H1 (cell line): Measurements from ENCODE around the gene PSMC5. TPM values are rescaled to one million over a fixed set of nuclear protein-coding genes. Genes with fewer than 3 reads are reported as not detected.

Source experiments
- CTCF ChIA-PET: fragments of 300-600 bp; sonication (Branson Sonifier 250); formaldehyde crosslinking; loops from one replicate; lab custom pipeline; 2021; ENCODE audit not compliant: partially characterized antibody; lab: Charles Lee
- POLR2A ChIA-PET: fragments of 300-600 bp; sonication (Branson Sonifier 250); formaldehyde crosslinking; loops from one replicate; lab custom pipeline; 2021; ENCODE audit warnings: inconsistent platforms; ENCODE audit not compliant: partially characterized antibody; lab: Charles Lee
- DNase-seq, 2 experiments: peaks; one replicate each; pipeline versions ENCODE4 v3.0.0 to v3.0.0-alpha.2; 2010 to 2022; ENCODE audit warnings: low spot score in 2 of 2, low read depth in 1 of 2, mixed read lengths in 1 of 2
- FAIRE-seq: peaks from 2 replicates; lab custom pipeline; 2011; peaks lifted over from hg19 to GRCh38; lab: Jason Lieb, UNC
- H2AFZ ChIP-seq: 2 replicates; pipeline ENCODE4 v1.8.1; 2012; ENCODE audit warnings: low read length, inconsistent platforms
- H2AK5ac ChIP-seq: 2 replicates; pipeline ENCODE4 v1.6.1; 2013; ENCODE audit warnings: low read depth, low read length
- H2BK120ac ChIP-seq: replicated peaks from 2 replicates; pipeline ENCODE3; 2013; ENCODE audit warnings: low read depth, low read length, inconsistent platforms
- H2BK12ac ChIP-seq: 2 replicates; pipeline ENCODE4 v1.6.1; 2013; ENCODE audit warnings: low read depth, low read length
- H2BK15ac ChIP-seq: 2 replicates; pipeline ENCODE4 v1.6.1; 2013; ENCODE audit warnings: low read length
- H2BK20ac ChIP-seq: 2 replicates; pipeline ENCODE4 v1.6.1; 2013; ENCODE audit warnings: low read length
- H2BK5ac ChIP-seq: 2 replicates; pipeline ENCODE4 v1.6.1; 2013; ENCODE audit warnings: low read depth, low read length
- H3K14ac ChIP-seq: 2 replicates; pipeline ENCODE4 v1.6.1; 2013; ENCODE audit warnings: inconsistent platforms; ENCODE audit not compliant: insufficient read length
- H3K18ac ChIP-seq: 2 replicates; pipeline ENCODE4 v1.6.1; 2013; ENCODE audit warnings: low read length; ENCODE audit errors: extremely low read depth
- H3K23ac ChIP-seq: 2 replicates; pipeline ENCODE4 v1.6.1; 2013; ENCODE audit warnings: inconsistent platforms; ENCODE audit not compliant: insufficient read length
- H3K23me2 ChIP-seq: 2 replicates; pipeline ENCODE4 v1.6.1; 2013; ENCODE audit warnings: low read depth, low read length
- H3K27ac ChIP-seq: 2 replicates; pipeline ENCODE4 v1.6.1; 2011; ENCODE audit warnings: low read depth, low read length, inconsistent platforms
- H3K27me3 ChIP-seq, 4 experiments: replicated peaks in 1 of 4; 1 replicate in 1 of 4; 2 replicates in 3 of 4; pipeline versions ENCODE4 v1.6.1 to v1.8.1; 2011 to 2013; ENCODE audit warnings: low read length in 3 of 4, mild to moderate bottlenecking in 3 of 4, inconsistent platforms in 2 of 4, mixed read lengths in 2 of 4, moderate library complexity in 1 of 4; ENCODE audit not compliant: control insufficient read depth in 3 of 4, insufficient read depth in 3 of 4; ENCODE audit errors: extremely low read depth in 1 of 4
- H3K36me3 ChIP-seq, 4 experiments: 2 replicates each; pipeline versions ENCODE4 v1.6.1 to v1.8.1; 2011 to 2013; ENCODE audit warnings: mild to moderate bottlenecking in 4 of 4, low read length in 3 of 4, moderate library complexity in 2 of 4, control low read depth in 1 of 4, inconsistent platforms in 1 of 4; ENCODE audit not compliant: insufficient read depth in 4 of 4, control insufficient read depth in 2 of 4
- H3K4ac ChIP-seq: replicated peaks from 2 replicates; pipeline ENCODE3; 2013; ENCODE audit warnings: low read length, low read depth, mixed read lengths, inconsistent platforms; ENCODE audit not compliant: insufficient read length
- H3K4me1 ChIP-seq, 4 experiments: replicated peaks in 1 of 4; 1 replicate in 1 of 4; 2 replicates in 3 of 4; pipeline versions ENCODE4 v1.6.1 to v1.8.1; 2011 to 2013; ENCODE audit warnings: low read length in 3 of 4, inconsistent platforms in 2 of 4, mixed read lengths in 1 of 4; ENCODE audit not compliant: insufficient read depth in 4 of 4, control insufficient read depth in 3 of 4
- H3K4me2 ChIP-seq, 2 experiments: 2 replicates each; pipeline versions ENCODE4 v1.6.1 to v1.8.1; 2011 to 2013; ENCODE audit warnings: low read depth in 2 of 2, low read length in 2 of 2, control low read depth in 1 of 2, inconsistent platforms in 1 of 2, mild to moderate bottlenecking in 1 of 2; ENCODE audit not compliant: insufficient read depth in 1 of 2
- H3K4me3 ChIP-seq, 4 experiments: fragments of 200-600, 300-600 bp in 1 of 4; sonication (generic), shearing (Covaris generic), sonication (Bioruptor Twin) in 1 of 4; 2 replicates each; pipeline versions ENCODE4 v1.5.1 to v1.8.1; 2011 to 2016; ENCODE audit warnings: low read length in 4 of 4, low read depth in 3 of 4, control low read depth in 2 of 4, inconsistent platforms in 2 of 4, mild to moderate bottlenecking in 2 of 4, mixed read lengths in 1 of 4, moderate library complexity in 1 of 4; ENCODE audit not compliant: insufficient read depth in 2 of 4; ENCODE audit errors: extremely low read depth in 1 of 4
- H3K56ac ChIP-seq: replicated peaks from 2 replicates; pipeline ENCODE3; 2013; ENCODE audit warnings: low read depth, mild to moderate bottlenecking, mixed read lengths, low read length, inconsistent platforms; ENCODE audit not compliant: insufficient read length
- H3K79me1 ChIP-seq: 2 replicates; pipeline ENCODE4 v1.6.1; 2013; ENCODE audit warnings: low read depth, low read length, control low read depth
- H3K79me2 ChIP-seq, 2 experiments: 2 replicates each; pipeline versions ENCODE4 v1.6.1 to v1.8.1; 2012 to 2013; ENCODE audit warnings: low read length in 2 of 2, mild to moderate bottlenecking in 2 of 2, inconsistent platforms in 1 of 2; ENCODE audit not compliant: insufficient read depth in 2 of 2, control insufficient read depth in 1 of 2
- H3K9ac ChIP-seq, 4 experiments: replicated peaks in 1 of 4; 1 replicate in 1 of 4; 2 replicates in 3 of 4; pipeline versions ENCODE4 v1.6.1 to v1.8.1; 2011 to 2013; ENCODE audit warnings: low read depth in 3 of 4, low read length in 3 of 4, control low read depth in 2 of 4, mild to moderate bottlenecking in 2 of 4, moderate library complexity in 2 of 4, inconsistent platforms in 1 of 4; ENCODE audit errors: extremely low read depth in 1 of 4
- H3K9me3 ChIP-seq, 2 experiments: 2 replicates each; pipeline versions ENCODE4 v1.6.1 to v1.8.1; 2012 to 2013; ENCODE audit warnings: mild to moderate bottlenecking in 2 of 2, moderate library complexity in 2 of 2, control low read depth in 1 of 2, inconsistent platforms in 1 of 2, low read depth in 1 of 2, low read length in 1 of 2, mixed read lengths in 1 of 2; ENCODE audit not compliant: insufficient read depth in 2 of 2
- H4K20me1 ChIP-seq, 2 experiments: replicated peaks in 1 of 2; 2 replicates each; pipeline versions ENCODE3 to v1.8.1; 2011 to 2013; ENCODE audit warnings: inconsistent platforms in 2 of 2, low read length in 2 of 2, mild to moderate bottlenecking in 1 of 2; ENCODE audit not compliant: insufficient read depth in 2 of 2, control insufficient read depth in 1 of 2
- H4K5ac ChIP-seq: 2 replicates; pipeline ENCODE4 v1.6.1; 2013; ENCODE audit warnings: low read length, low read depth, mixed read lengths, inconsistent platforms; ENCODE audit not compliant: insufficient read length
- H4K8ac ChIP-seq: 2 replicates; pipeline ENCODE4 v1.8.0; 2013; ENCODE audit warnings: mild to moderate bottlenecking, moderate library complexity, low read length, inconsistent platforms; ENCODE audit not compliant: insufficient read depth; ENCODE audit errors: extremely low read depth
- H4K91ac ChIP-seq: replicated peaks from 2 replicates; pipeline ENCODE3; 2013; ENCODE audit warnings: low read length, mixed read lengths, inconsistent platforms; ENCODE audit not compliant: insufficient read length
- BCL11A ChIP-seq, 2 experiments: IDR thresholded peaks; one replicate each; pipeline ENCODE4 v1.6.1; 2011; ENCODE audit warnings: low read depth in 2 of 2, low read length in 2 of 2, mild to moderate bottlenecking in 2 of 2
- NRF1 ChIP-seq: IDR thresholded peaks from 2 replicates; pipeline ENCODE4 v1.6.1; 2011; ENCODE audit warnings: mild to moderate bottlenecking, low read depth, low read length, improper control_type of control experiment
- PHF8 ChIP-seq: fragments of 200-600 bp; sonication (generic); conservative IDR thresholded peaks from 2 replicates; pipeline ENCODE4 v1.7.1; 2012; ENCODE audit warnings: low read depth, mild to moderate bottlenecking, inconsistent platforms, low read length, moderate library complexity
- WGBS, 2 experiments: shearing (Covaris generic) in 1 of 2; methylation state at CpG; one replicate each; pipeline versions ENCODE4 v1.1.6 to v1.1.7; 2013 to 2015; ENCODE audit warnings: low lambda C conversion rate in 2 of 2, mixed read lengths in 2 of 2, inconsistent platforms in 1 of 2, low coverage in 1 of 2, missing lambda C conversion rate in 1 of 2; ENCODE audit not compliant: insufficient replicate concordance in 2 of 2, insufficient coverage in 1 of 2, insufficient read length in 1 of 2; ENCODE audit errors: extremely low coverage in 1 of 2, missing lambda C conversion rate in 1 of 2; 5-methylcytosine and 5-hydroxymethylcytosine counted together
- polyA plus RNA-seq, 7 experiments: library from polyadenylated mRNA; depleted of rRNA in 3 of 7; stranded (reverse) in 5 of 7; unstranded in 2 of 7; fragments of >200 nt in 5 of 7; fragments of 200-250 nt in 2 of 7; gene quantifications; 1 replicate in 5 of 7; 2 replicates in 1 of 7; 4 replicates in 1 of 7; pipeline versions ENCODE4 v1.2.1 to v1.2.3, GENCODE V29; 2011 to 2013; ENCODE audit warnings: missing spikeins in 2 of 7, mixed read lengths in 2 of 7
- total RNA-seq: library from RNA; stranded (reverse); fragmentation: NEBNext Ultra II Directional; extraction: Animal tissue kit (Norgen Biotek cat#: 25700); gene quantifications from 2 replicates; pipeline ENCODE4 v1.2.1, GENCODE V29; 2021

The PSMC5 gene
- total and polyA plus RNA-seq, 2 of the 8 experiments (the other 6 are each of a cell fraction or from before 2014, with no cell fraction given), result 172 to 180 TPM

DNA sequence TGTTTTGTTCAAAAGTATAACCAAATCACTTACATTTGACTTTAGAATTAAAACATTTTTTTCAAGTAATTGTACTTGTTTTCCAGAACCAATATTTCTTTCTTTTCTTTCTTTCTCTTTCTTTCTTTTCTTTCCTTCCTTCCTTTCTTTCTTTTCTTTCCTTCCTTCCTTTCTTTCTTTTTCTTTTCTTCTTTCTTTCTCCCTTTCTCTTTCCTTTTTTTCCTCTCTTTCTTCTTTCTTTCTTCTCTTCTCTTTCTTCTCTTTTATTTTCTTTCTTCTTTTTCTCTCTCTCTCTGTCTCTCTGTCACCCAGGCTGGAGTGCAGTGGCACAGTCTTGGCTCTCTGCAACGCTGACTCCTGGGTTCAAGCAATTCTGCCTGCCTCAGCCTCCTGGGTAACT lies 26.4 kb upstream of the PSMC5 start:
- no peak overlapping the region for H2BK5ac ChIP-seq
- H3K27me3 ChIP-seq, result no peaks in the 10 kb centered on the region
- peaks cover 40 to 97% (median 74%) of the 10 kb centered on the region in 4 experiments for H3K36me3 ChIP-seq
- H4K91ac ChIP-seq, result no peak overlapping the region
- no peaks in the 10 kb centered on the region for H3K9me3 ChIP-seq
- no peak overlapping the region for H2BK20ac ChIP-seq
- no peaks in the 10 kb centered on the region; the same call in 1 of the 2 replicates for H3K79me1 ChIP-seq
- no peak overlapping the region for H3K4me3 ChIP-seq
- H3K9ac ChIP-seq, result no peak overlapping the region
- WGBS, 2 experiments, result 100% methylated on average over 1 of the region's 1 CpG; no CpG with 5 or more reads in 1 of the 2 experiments
- no peak overlapping the region for H2BK120ac ChIP-seq
- no peaks in the 10 kb centered on the region for H3K79me2 ChIP-seq
- H3K56ac ChIP-seq, result no peak overlapping the region
- no peaks in the 10 kb centered on the region for H3K4me1 ChIP-seq
- peaks cover 0 to 5% of the 10 kb centered on the region in 2 experiments for H4K20me1 ChIP-seq
- no peak overlapping the region for H2AFZ ChIP-seq
- no peak overlapping the region for H3K23ac ChIP-seq
- no peak overlapping the region for H4K5ac ChIP-seq
- no peak overlapping the region for H3K4me2 ChIP-seq
- H2AK5ac ChIP-seq, result no peak overlapping the region
- H2BK12ac ChIP-seq, result no peak overlapping the region
- H2BK15ac ChIP-seq, result no peak overlapping the region
- no peak overlapping the region for H3K4ac ChIP-seq
- no peak overlapping the region for H3K27ac ChIP-seq
- POLR2A ChIA-PET, result interaction anchor here (0.7 to 5.9 kb wide), 2 partner anchors 9 to 25 kb away, joined by 4 to 34 read pairs; partner anchors contain the start of genes CCDC47 and DDX42
- CTCF ChIA-PET, result no interaction called here
- no peak overlapping the region for H3K18ac ChIP-seq
- TF ChIP-seq BCL11A (IDR thresholded peaks at IDR 0.05; ENCODE audit: low read depth in 2 of 2, low read length in 2 of 2), result no peak
- TF ChIP-seq PHF8, result no peak
- TF ChIP-seq NRF1, result no peak
- no peak overlapping the region for H3K14ac ChIP-seq
- FAIRE-seq (no peak), DNase-seq (no peak)
- no peak overlapping the region for H4K8ac ChIP-seq
- no peaks in the 10 kb centered on the region for H3K23me2 ChIP-seq
